Astrocyte (in vitro differentiated cells and primary cell): ENCODE data around the gene RXYLT1.

Experiments
- CTCF ChIP-seq: IDR thresholded peaks from 2 replicates; pipeline ENCODE4 v1.5.1; 2011; ENCODE audit warnings: low read depth, mild to moderate bottlenecking, inconsistent platforms, low read length, moderate library complexity; ENCODE audit not compliant: insufficient read depth
- EZH2 ChIP-seq: IDR thresholded peaks from 2 replicates; pipeline ENCODE4 v1.6.1; 2012; ENCODE audit warnings: mild to moderate bottlenecking, low read length, inconsistent platforms; ENCODE audit not compliant: insufficient read depth

- TF ChIP-seq CTCF: no peak
- no peak for TF ChIP-seq EZH2
Measured at GRCh38 chr12:63843254-63843720, 63.6 kb downstream of the RXYLT1 start.
